SU-DHL-6 (cell line): ENCODE measurements around the gene COL18A1.

Source experiments
- H2AFZ ChIP-seq: fragments of 200-600 bp; sonication (generic); 2 replicates; pipeline ENCODE4 v1.6.1; 2014; ENCODE audit warnings: low read depth, mild to moderate bottlenecking, moderate library complexity, mixed read lengths, antibody characterized with exemption, low read length; ENCODE audit not compliant: severe bottlenecking
- H3F3A ChIP-seq: fragments of 200-600 bp; shearing (Covaris generic); 2 replicates; pipeline ENCODE4 v1.6.0; 2016; ENCODE audit warnings: antibody characterized with exemption, mild to moderate bottlenecking; ENCODE audit not compliant: insufficient read depth
- H3K27ac ChIP-seq: fragments of 200-600 bp; sonication (generic); 2 replicates; pipeline ENCODE4 v1.5.1; 2016; ENCODE audit warnings: low read depth, mild to moderate bottlenecking, low read length, moderate library complexity, mixed read lengths
- H3K27me3 ChIP-seq: fragments of 200-600 bp; sonication (generic), shearing (Covaris generic); 2 replicates; pipeline ENCODE4 v1.6.0; 2014; ENCODE audit warnings: mild to moderate bottlenecking, low read length
- H3K36me3 ChIP-seq: fragments of 200-600 bp; sonication (generic); 2 replicates; pipeline ENCODE4 v1.6.1; 2014; ENCODE audit warnings: mild to moderate bottlenecking, low read length, mixed read lengths
- H3K4me2 ChIP-seq: fragments of 300-600, 200-600 bp; shearing (Covaris generic), sonication (generic); 2 replicates; pipeline ENCODE4 v1.6.0; 2014; ENCODE audit warnings: low read length, low read depth, mild to moderate bottlenecking; ENCODE audit not compliant: poor library complexity, severe bottlenecking
- H3K4me3 ChIP-seq: fragments of 200-600 bp; sonication (generic); 2 replicates; pipeline ENCODE4 v1.5.1; 2014; ENCODE audit warnings: antibody characterized with exemption, low read length, mild to moderate bottlenecking, mixed read lengths; ENCODE audit not compliant: insufficient read depth, poor library complexity, severe bottlenecking
- H3K79me2 ChIP-seq: fragments of 200-600 bp; sonication (generic); 2 replicates; pipeline ENCODE4 v1.6.1; 2014; ENCODE audit warnings: mild to moderate bottlenecking, low read length, moderate library complexity; ENCODE audit not compliant: insufficient read depth
- H3K9ac ChIP-seq: fragments of 200-600 bp; sonication (generic); 2 replicates; pipeline ENCODE4 v1.7.0; 2014; ENCODE audit warnings: mild to moderate bottlenecking, low read length
- H3K9me2 ChIP-seq: fragments of 200-600 bp; sonication (generic); replicated peaks from 2 replicates; pipeline ENCODE4 v1.6.1; 2014; ENCODE audit warnings: low read length; ENCODE audit not compliant: insufficient read depth
- H3K9me3 ChIP-seq: fragments of 200-600 bp; sonication (generic); 2 replicates; pipeline ENCODE4 v1.6.1; 2014; ENCODE audit warnings: low read length, mixed read lengths; ENCODE audit not compliant: insufficient read depth
- H4K20me1 ChIP-seq: fragments of 200-600 bp; sonication (generic); 2 replicates; pipeline ENCODE4 v1.6.1; 2014; ENCODE audit warnings: low read depth, mild to moderate bottlenecking, antibody characterized with exemption, low read length, moderate library complexity, mixed read lengths
- CTCF ChIP-seq: fragments of 200-600 bp; sonication (generic); IDR thresholded peaks from one replicate; pipeline ENCODE4 v1.5.1; 2017; ENCODE audit warnings: antibody characterized with exemption, mild to moderate bottlenecking, low read length, moderate library complexity; ENCODE audit not compliant: insufficient read depth, poor library complexity, severe bottlenecking
- EZH2phosphoT487 ChIP-seq: fragments of 200-600 bp; sonication (generic), shearing (Covaris generic); conservative IDR thresholded peaks from 2 replicates; pipeline ENCODE4 v1.6.1; 2018; ENCODE audit warnings: mild to moderate bottlenecking, antibody characterized with exemption, low read length, moderate library complexity, mixed read lengths

The COL18A1 gene

GRCh38 chr21:45458281-45459170 is 53.6 kb downstream of the COL18A1 start:
- Histone ChIP-seq H3K36me3 (no peaks in the 10 kb centered on the region), H3K79me2 (no peaks in the 10 kb centered on the region), H2AFZ (no peak overlapping the region), H3K27ac (no peak overlapping the region), H3F3A (no peaks in the 10 kb centered on the region), H3K27me3 (no peaks in the 10 kb centered on the region), H3K9me3 (no peaks in the 10 kb centered on the region), H3K9me2 (no peaks in the 10 kb centered on the region), H3K4me2 (no peak overlapping the region), H3K9ac (no peak overlapping the region), H3K4me3 (no peak overlapping the region), H4K20me1 (no peaks in the 10 kb centered on the region)
- TF ChIP-seq CTCF (no peak), EZH2phosphoT487 (no peak)

GRCh38 chr21:45459171-45460010 is 54.4 kb downstream of the COL18A1 start:
- TF ChIP-seq EZH2phosphoT487 (no peak), CTCF (no peak)
- Histone ChIP-seq H3F3A (no peaks in the 10 kb centered on the region), H3K4me2 (no peak overlapping the region), H3K9me3 (no peaks in the 10 kb centered on the region), H3K79me2 (no peaks in the 10 kb centered on the region), H2AFZ (no peak overlapping the region), H4K20me1 (no peaks in the 10 kb centered on the region), H3K36me3 (no peaks in the 10 kb centered on the region), H3K27ac (no peak overlapping the region), H3K9me2 (no peaks in the 10 kb centered on the region), H3K4me3 (no peak overlapping the region), H3K9ac (no peak overlapping the region), H3K27me3 (no peaks in the 10 kb centered on the region)

GRCh38 chr21:45460011-45460565 is 55.1 kb downstream of the COL18A1 start:
- Histone ChIP-seq H3F3A (no peaks in the 10 kb centered on the region), H3K9me3 (no peaks in the 10 kb centered on the region), H3K27me3 (no peaks in the 10 kb centered on the region), H3K9me2 (no peaks in the 10 kb centered on the region), H3K79me2 (no peaks in the 10 kb centered on the region), H3K4me2 (no peak overlapping the region), H3K27ac (no peak overlapping the region), H4K20me1 (no peaks in the 10 kb centered on the region), H3K4me3 (no peak overlapping the region), H2AFZ (no peak overlapping the region), H3K9ac (no peak overlapping the region), H3K36me3 (no peaks in the 10 kb centered on the region)
- TF ChIP-seq CTCF (no peak), EZH2phosphoT487 (no peak)
